Neutrophil (primary cell): Measurements from ENCODE around the gene USP32.

Source experiments
- H3K27ac ChIP-seq: fragments of 200-600 bp; sonication (generic); 2 replicates; pipeline ENCODE4 v1.5.1; 2016; ENCODE audit warnings: mild to moderate bottlenecking, moderate library complexity
- H3K27me3 ChIP-seq: fragments of 200-600 bp; sonication (generic); 2 replicates; pipeline ENCODE4 v1.6.0; 2016; ENCODE audit warnings: mild to moderate bottlenecking
- H3K36me3 ChIP-seq: fragments of 200-600 bp; sonication (generic); 2 replicates; pipeline ENCODE4 v1.5.1; 2017
- H3K4me1 ChIP-seq, 2 experiments: fragments of 200-600 bp in 1 of 2; sonication (generic) in 1 of 2; 1 replicate in 1 of 2; 2 replicates in 1 of 2; pipeline versions ENCODE4 v1.5.1 to v1.6.1; 2013 to 2016; ENCODE audit warnings: low read depth in 1 of 2, low read length in 1 of 2, mild to moderate bottlenecking in 1 of 2, moderate library complexity in 1 of 2; ENCODE audit not compliant: control insufficient read depth in 1 of 2, insufficient read depth in 1 of 2
- H3K4me3 ChIP-seq, 2 experiments: fragments of 200-600 bp in 1 of 2; sonication (generic) in 1 of 2; 1 replicate in 1 of 2; 2 replicates in 1 of 2; pipeline ENCODE4 v1.5.1; 2013 to 2016; ENCODE audit warnings: low read depth in 1 of 2, low read length in 1 of 2, mild to moderate bottlenecking in 1 of 2, moderate library complexity in 1 of 2
- H3K9me3 ChIP-seq: fragments of 200-600 bp; sonication (generic); 2 replicates; pipeline ENCODE4 v1.5.1; 2016
- TF ChIP-seq, protein P1 (sequence below): fragments of 200-600 bp; sonication (generic); IDR thresholded peaks from 2 replicates; pipeline ENCODE4 v1.5.1; 2016; ENCODE audit warnings: antibody characterized with exemption

USP32 gene

GRCh38 chr17:60146206-60146605, 245.7 kb downstream of the USP32 start:
- Histone ChIP-seq H3K9me3 (no peaks in the 10 kb centered on the region), H3K27me3 (peaks cover 5% of the 10 kb centered on the region), H3K4me1 (peaks cover 91 to 96% of the 10 kb centered on the region in 2 experiments), H3K36me3 (no peaks in the 10 kb centered on the region), H3K4me3 (no peak overlapping the region), H3K27ac (peak overlapping the region; percentile 99)
- TF ChIP-seq, protein P1, sequence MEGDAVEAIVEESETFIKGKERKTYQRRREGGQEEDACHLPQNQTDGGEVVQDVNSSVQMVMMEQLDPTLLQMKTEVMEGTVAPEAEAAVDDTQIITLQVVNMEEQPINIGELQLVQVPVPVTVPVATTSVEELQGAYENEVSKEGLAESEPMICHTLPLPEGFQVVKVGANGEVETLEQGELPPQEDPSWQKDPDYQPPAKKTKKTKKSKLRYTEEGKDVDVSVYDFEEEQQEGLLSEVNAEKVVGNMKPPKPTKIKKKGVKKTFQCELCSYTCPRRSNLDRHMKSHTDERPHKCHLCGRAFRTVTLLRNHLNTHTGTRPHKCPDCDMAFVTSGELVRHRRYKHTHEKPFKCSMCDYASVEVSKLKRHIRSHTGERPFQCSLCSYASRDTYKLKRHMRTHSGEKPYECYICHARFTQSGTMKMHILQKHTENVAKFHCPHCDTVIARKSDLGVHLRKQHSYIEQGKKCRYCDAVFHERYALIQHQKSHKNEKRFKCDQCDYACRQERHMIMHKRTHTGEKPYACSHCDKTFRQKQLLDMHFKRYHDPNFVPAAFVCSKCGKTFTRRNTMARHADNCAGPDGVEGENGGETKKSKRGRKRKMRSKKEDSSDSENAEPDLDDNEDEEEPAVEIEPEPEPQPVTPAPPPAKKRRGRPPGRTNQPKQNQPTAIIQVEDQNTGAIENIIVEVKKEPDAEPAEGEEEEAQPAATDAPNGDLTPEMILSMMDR = no peak

- Histone ChIP-seq H3K4me3 (peak overlapping the region; percentile 10 to 40), H3K27me3 (peaks cover 14% of the 10 kb centered on the region), H3K9me3 (no peaks in the 10 kb centered on the region), H3K27ac (peak overlapping the region; percentile 99), H3K4me1 (peaks cover 95% of the 10 kb centered on the region in 2 experiments), H3K36me3 (no peaks in the 10 kb centered on the region)
- TF ChIP-seq, protein P1 = no peak
Observed at GRCh38 chr17:60145006-60145935, 246.7 kb downstream of the USP32 start.

DNA sequence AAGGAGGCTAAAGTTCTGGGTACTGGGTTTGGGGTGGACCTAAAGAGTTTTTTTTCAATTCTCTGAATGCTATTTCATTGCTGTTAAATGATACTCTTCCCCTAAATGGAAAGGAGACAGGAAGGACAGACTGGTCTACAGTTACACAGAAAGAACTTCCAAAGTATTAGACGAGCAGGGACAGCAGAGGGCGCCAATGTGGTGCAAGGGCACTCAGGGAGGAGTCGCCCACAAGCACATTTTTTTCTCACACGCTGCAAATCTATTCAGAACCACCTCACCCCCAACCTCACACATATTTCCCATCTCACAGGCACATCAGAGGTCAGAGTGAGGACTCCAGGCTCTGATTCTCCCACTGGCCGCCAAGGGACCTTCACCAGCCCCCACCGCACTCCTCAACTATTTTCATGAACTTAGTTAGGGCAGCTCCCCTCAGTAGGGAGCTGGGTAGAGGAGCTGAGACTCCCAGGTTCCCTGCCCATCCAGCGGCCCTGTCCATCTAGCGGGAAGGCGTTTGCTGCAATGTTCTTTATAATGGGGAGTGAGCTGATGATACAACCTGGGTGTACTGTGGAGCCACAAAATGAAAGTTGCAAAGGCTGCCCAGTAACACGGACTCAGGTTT, 248.9 kb downstream of the USP32 start:
- Histone ChIP-seq H3K9me3 (no peaks in the 10 kb centered on the region), H3K4me1 (peaks cover 83 to 85% of the 10 kb centered on the region in 2 experiments), H3K36me3 (no peaks in the 10 kb centered on the region), H3K27ac (peak overlapping the region; percentile 99), H3K4me3 (peak overlapping the region; percentile 37 to 40), H3K27me3 (peaks cover 37% of the 10 kb centered on the region)
- TF ChIP-seq, protein P1 = peak; percentile 73

GRCh38 chr17:60141111-60142018, 250.6 kb downstream of the USP32 start:
- Histone ChIP-seq H3K4me1 (peaks cover 66 to 69% of the 10 kb centered on the region in 2 experiments), H3K27ac (peak overlapping the region; percentile 39), H3K9me3 (no peaks in the 10 kb centered on the region), H3K27me3 (peaks cover 53% of the 10 kb centered on the region), H3K4me3 (peak overlapping the region; percentile 46 to 55), H3K36me3 (no peaks in the 10 kb centered on the region)
- TF ChIP-seq, protein P1 = no peak
